ENCODE measurements around the gene PRSS37.
"Not testable (repeated sequence)": the region's sequence is repeated elsewhere in the genome, so short reads cannot be mapped to it uniquely, and the experiment has no call there.

PRSS37 gene

GRCh38 chr7:141841385-141841784, at the start of gene PRSS37:
PRSS37 (minus strand) TSS chr7:141841485; CDS start chr7:141841049, 436 bp downstream.
- no peak for DNase-seq

- DNase-seq = no peak
Observed at GRCh38 chr7:141889321-141889720, 48.0 kb upstream of the PRSS37 start.

DNA sequence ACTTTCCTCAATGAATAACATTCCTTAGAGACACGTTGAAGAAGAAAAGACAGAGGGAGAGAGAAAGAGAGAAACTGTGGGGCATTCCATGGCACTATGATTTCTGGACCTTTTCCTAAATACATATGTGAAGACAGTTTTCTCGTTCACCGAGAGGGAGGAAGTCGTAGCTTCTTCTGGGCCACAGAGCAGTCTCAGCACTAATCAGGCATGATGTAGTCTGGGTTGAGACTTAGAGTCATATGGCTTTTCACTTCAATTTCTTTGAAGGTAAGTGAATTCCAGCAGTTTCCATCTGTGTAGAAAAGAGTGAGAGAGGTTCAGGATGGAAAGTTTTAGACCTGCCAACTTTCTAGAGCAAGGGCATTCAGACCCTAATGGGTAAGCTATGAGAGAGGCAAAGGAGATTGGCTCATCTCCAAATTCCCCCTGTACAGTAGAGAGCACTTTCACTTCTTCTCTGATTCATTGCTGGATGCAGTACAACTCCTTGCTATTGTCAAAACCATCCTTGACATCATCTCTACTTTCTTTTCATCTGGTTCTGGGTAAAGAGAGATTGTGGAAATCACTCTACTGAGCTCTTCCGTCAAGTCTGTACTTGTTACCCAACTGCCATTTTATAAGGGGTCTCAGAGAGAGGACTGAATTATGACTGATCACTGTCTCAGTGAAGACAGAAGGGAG, 43.4 kb upstream of the PRSS37 start:
- no peak for DNase-seq

DNA sequence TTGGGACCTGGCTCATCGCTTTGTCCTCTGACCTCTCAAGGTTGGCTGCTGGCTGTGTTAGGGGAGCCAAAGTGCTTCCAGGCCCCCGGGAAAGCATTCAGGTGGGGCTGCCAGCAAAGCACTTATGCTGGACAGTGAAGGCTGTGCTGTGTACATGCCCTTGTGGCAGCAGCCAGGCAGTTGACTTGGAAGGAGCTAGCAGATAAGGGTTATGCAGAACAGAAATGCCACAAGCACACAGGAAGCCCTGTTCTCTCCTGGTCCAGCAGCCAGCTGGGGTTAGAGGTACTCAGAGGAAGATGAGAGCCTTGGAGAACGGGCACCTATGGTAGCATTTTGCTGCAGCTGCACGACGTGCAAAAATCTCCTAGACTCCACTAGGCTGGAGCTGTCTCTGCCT, 39.7 kb upstream of the PRSS37 start:
- no peak for DNase-seq

- no peak for DNase-seq
Observed at GRCh38 chr7:141877365-141877764, 36.1 kb upstream of the PRSS37 start.

- no peak for DNase-seq
Observed at GRCh38 chr7:141876371-141876770, 35.1 kb upstream of the PRSS37 start.

DNA sequence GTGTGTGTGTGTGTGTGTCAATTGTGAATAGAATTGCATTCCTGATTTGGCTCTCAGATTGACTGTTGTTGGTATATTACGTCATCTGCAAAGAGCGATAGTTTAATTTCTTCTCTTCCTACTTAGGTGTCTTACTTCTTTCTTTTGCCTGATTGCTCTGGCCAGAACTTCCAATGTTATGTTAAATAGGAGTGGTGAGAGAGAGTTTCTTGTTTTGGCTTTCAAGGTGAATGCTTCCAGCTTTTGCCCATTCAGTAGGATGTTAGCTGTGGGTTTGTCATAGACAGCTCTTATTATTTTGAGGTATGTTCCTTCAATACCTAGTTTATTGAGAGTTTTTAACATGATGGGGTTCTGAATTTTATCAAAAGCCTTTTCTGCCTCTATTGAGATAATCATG, 34.2 kb upstream of the PRSS37 start:
- no peak for DNase-seq

- DNase-seq = no peak
Observed at GRCh38 chr7:141874787-141875186, 33.5 kb upstream of the PRSS37 start.

- no peak for DNase-seq
Observed at GRCh38 chr7:141872931-141873330, 31.6 kb upstream of the PRSS37 start.

GRCh38 chr7:141866974-141867373, 25.7 kb upstream of the PRSS37 start:
- DNase-seq = no peak

DNA sequence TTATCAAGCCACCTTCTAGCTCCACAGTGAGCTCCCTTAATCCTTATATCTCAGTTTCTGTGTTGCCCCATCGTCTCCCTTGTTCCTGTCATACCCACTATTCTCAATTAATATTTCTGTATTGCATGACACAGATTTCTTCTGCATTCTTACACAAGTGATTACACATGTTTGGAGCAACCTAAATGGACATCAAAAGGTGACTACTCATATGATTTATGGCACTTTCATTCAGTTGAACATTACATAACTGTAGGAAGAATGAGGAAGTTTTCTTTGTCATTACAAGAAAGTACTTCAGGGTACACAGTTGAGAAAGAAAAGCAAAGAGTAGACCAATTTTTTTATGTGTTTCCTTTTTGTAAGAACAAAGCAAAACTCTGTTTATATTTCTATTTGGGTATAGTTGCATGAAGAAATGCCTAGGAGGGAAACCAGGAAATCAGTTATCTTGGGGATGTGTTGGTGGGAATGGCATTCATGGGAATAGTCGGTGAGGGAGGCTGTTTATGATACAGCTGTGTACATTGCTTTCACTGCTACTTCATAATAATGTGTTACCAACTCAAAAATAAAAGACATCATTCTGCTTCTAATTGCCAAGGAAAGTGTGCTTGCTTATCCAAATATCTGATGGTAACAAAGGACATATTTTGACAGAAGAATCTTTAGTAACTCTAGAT, 23.6 kb upstream of the PRSS37 start:
- no peak for DNase-seq

GRCh38 chr7:141860207-141860606, 18.9 kb upstream of the PRSS37 start:
- DNase-seq = no peak

DNA sequence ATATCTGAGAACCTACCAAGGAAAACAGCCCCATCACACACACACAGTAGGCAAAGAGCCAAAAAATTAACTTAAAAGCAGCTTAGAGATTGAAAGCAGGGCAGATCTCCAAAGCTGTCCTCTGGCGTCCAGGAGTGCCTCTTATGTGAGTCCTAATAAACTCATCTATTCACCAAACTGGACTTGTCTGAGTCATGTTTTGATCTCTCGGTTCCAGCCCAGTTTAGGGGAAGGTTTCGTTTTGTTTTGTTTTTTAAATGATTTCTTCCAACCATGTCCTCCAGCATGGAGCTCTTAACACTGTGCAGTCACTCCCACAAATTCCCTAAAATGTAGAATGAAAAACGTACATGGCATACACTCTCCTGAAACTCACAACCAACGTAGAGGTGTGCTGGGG, 6.7 kb upstream of the PRSS37 start:
- no peak for DNase-seq

- DNase-seq = no peak
Observed at GRCh38 chr7:141844256-141844655, 3.0 kb upstream of the PRSS37 start.

GRCh38 chr7:141842904-141843303, 1.6 kb upstream of the PRSS37 start:
- DNase-seq = no peak

DNA sequence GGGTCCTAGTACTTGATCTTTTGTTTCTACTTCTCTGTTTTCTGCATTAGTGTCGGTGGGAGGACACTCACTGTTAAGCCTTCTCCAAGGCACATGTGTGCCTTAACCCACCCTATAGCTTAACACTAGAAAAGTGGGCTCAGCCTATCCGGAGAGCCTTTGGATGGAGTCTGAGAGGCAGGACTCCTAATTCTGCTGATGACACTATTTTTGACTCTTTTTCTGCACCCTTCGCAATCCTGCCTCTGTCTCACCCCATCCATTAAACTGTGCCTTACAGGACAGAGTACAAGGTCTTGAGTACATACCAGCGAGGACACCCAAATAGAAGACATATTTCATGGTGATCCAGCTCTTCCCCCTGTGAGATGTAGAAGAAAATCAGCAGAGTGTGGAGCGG, 577 bp downstream of the PRSS37 start:
- no peak for DNase-seq

DNA sequence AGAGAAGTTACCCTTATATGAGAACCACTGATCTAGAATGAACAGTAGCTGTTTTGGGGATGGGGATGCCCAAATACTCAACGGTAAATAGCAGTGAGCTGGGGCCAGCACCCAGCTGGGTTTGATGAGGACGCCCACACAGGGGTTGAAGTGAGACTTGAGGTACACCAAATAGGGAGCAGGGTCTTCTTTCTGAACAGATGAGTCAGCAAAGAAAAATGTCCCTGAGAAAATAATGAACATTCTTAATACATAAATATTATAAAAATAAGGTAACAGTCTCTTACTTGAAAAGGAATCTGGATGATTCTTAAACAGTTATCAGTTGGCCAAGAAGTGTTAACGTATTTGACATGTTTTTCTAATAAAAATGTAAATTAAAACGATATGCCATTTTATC, 2.0 kb downstream of the PRSS37 start:
- no peak for DNase-seq

GRCh38 chr7:141838581-141838980, 2.7 kb downstream of the PRSS37 start:
- no peak for DNase-seq

DNA sequence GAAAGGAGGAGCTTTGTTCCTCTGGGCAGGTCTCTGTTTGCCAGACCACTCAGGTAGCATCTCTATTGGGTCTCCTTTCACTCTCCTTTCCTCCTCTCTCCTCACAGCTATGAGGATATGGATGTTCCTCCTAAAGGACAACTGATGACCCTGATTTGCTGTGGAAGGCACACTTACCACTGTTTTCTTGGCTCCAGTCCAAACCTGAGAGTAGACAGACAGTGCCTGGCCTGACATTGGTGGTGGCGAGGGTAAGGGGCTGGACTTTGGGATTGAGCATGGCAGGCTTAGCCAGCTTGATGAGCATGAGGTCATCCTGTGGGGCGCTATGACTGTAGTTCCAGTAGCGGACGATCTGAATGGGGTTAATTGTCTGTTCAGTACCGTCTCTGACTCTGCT, 3.6 kb downstream of the PRSS37 start:
- no peak for DNase-seq

GRCh38 chr7:141822432-141822831, 18.9 kb downstream of the PRSS37 start:
- DNase-seq = not testable (repeated sequence)

GRCh38 chr7:141820067-141820466, 21.2 kb downstream of the PRSS37 start:
- DNase-seq = no peak

DNA sequence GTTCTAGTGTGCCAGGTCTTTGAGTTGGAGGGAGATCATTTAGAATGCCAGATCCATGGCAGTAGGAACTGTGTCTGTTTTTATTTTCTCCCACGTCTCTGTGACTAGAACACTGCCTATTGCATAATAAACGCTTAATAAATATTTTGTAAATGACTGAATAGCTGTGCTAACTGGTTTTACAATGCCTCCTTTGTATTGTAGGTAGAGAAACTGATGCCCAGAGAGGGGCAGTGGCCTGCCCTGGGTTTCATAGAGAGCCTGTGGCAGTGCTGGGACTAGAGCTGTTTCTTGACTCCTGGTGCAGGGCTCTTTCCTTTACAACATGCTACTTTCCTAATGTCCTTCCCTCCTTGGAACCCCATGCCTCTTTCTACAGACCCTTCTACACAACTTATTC, 48.8 kb downstream of the PRSS37 start:
- no peak for DNase-seq

GRCh38 chr7:141789917-141790316, 51.4 kb downstream of the PRSS37 start, which contains the start of gene TAS2R5:
TAS2R5 (plus strand) TSS chr7:141790217; CDS start chr7:141790362, 145 bp downstream.
- DNase-seq = no peak

- no peak for DNase-seq
Observed at GRCh38 chr7:141788296-141788695, 53.0 kb downstream of the PRSS37 start.
